GM23338 (cell line): ENCODE data around the gene LRP1B.

Source experiments
- CREB1 ChIP-seq: fragments of 250-450 bp; sonication (Bioruptor Pico); IDR thresholded peaks from 2 replicates; pipeline ENCODE4 v1.5.0; 2020; ENCODE audit warnings: low read depth, mild to moderate bottlenecking, moderate library complexity
- ETS1 ChIP-seq: IDR thresholded peaks from 2 replicates; pipeline ENCODE4 v1.6.1; 2016; ENCODE audit warnings: antibody characterized with exemption
- EZH2 ChIP-seq: fragments of 200-600 bp; sonication (generic); IDR thresholded peaks from one replicate; pipeline ENCODE4 v1.8.0; 2017; ENCODE audit warnings: antibody characterized with exemption, mild to moderate bottlenecking, low read depth; ENCODE audit not compliant: unreplicated experiment
- EZH2phosphoT487 ChIP-seq: fragments of 200-600 bp; sonication (generic); IDR thresholded peaks from one replicate; pipeline ENCODE4 v1.8.1; 2018; ENCODE audit warnings: antibody characterized with exemption; ENCODE audit not compliant: unreplicated experiment
- JUNB ChIP-seq: IDR thresholded peaks from one replicate; pipeline ENCODE4 v1.6.1; 2016; ENCODE audit warnings: antibody characterized with exemption; ENCODE audit not compliant: unreplicated experiment
- POLR2AphosphoS5 ChIP-seq: IDR thresholded peaks from 2 replicates; pipeline ENCODE4 v1.6.1; 2016; ENCODE audit warnings: antibody characterized with exemption, low read depth
- TF ChIP-seq, protein P1 (sequence below), 2 experiments: fragments of 200-600 bp in 1 of 2; sonication (generic) in 1 of 2; conservative IDR thresholded peaks; 2 replicates each; pipeline versions ENCODE4 v1.5.1 to v1.6.1; 2016 to 2017; ENCODE audit warnings: antibody characterized with exemption in 2 of 2, low read depth in 2 of 2, mild to moderate bottlenecking in 2 of 2, moderate library complexity in 1 of 2
- TF ChIP-seq, protein P2 (sequence below): IDR thresholded peaks from one replicate; pipeline ENCODE4 v1.6.1; 2018; ENCODE audit warnings: antibody characterized with exemption; ENCODE audit not compliant: unreplicated experiment

DNA sequence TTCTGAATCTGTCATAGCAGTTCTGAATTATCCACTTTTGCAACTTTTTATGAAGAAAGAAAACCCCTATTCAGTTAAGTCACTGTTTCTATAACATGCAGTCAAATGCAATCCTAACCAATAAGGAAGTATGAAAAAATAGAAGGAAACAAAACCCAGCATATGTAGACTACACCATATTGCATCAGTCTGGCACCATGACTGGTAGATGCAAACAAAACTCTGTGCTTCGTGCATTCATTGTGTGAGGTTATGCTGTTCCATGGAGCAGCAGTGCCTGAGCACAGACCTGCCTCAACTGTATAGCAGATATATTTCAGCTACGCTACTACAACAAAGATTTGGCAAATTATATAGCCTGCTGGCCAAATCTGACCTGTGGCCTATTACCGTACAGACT, 325.5 kb downstream of the LRP1B start:
- TF ChIP-seq, protein P1, sequence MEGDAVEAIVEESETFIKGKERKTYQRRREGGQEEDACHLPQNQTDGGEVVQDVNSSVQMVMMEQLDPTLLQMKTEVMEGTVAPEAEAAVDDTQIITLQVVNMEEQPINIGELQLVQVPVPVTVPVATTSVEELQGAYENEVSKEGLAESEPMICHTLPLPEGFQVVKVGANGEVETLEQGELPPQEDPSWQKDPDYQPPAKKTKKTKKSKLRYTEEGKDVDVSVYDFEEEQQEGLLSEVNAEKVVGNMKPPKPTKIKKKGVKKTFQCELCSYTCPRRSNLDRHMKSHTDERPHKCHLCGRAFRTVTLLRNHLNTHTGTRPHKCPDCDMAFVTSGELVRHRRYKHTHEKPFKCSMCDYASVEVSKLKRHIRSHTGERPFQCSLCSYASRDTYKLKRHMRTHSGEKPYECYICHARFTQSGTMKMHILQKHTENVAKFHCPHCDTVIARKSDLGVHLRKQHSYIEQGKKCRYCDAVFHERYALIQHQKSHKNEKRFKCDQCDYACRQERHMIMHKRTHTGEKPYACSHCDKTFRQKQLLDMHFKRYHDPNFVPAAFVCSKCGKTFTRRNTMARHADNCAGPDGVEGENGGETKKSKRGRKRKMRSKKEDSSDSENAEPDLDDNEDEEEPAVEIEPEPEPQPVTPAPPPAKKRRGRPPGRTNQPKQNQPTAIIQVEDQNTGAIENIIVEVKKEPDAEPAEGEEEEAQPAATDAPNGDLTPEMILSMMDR (conservative IDR thresholded peaks at IDR 0.05; ENCODE audit: low read depth in 2 of 2): no peak
- TF ChIP-seq, protein P2, sequence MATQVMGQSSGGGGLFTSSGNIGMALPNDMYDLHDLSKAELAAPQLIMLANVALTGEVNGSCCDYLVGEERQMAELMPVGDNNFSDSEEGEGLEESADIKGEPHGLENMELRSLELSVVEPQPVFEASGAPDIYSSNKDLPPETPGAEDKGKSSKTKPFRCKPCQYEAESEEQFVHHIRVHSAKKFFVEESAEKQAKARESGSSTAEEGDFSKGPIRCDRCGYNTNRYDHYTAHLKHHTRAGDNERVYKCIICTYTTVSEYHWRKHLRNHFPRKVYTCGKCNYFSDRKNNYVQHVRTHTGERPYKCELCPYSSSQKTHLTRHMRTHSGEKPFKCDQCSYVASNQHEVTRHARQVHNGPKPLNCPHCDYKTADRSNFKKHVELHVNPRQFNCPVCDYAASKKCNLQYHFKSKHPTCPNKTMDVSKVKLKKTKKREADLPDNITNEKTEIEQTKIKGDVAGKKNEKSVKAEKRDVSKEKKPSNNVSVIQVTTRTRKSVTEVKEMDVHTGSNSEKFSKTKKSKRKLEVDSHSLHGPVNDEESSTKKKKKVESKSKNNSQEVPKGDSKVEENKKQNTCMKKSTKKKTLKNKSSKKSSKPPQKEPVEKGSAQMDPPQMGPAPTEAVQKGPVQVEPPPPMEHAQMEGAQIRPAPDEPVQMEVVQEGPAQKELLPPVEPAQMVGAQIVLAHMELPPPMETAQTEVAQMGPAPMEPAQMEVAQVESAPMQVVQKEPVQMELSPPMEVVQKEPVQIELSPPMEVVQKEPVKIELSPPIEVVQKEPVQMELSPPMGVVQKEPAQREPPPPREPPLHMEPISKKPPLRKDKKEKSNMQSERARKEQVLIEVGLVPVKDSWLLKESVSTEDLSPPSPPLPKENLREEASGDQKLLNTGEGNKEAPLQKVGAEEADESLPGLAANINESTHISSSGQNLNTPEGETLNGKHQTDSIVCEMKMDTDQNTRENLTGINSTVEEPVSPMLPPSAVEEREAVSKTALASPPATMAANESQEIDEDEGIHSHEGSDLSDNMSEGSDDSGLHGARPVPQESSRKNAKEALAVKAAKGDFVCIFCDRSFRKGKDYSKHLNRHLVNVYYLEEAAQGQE: no peak
- TF ChIP-seq ETS1: no peak
- TF ChIP-seq EZH2phosphoT487: no peak
- no peak for TF ChIP-seq POLR2AphosphoS5
- TF ChIP-seq EZH2: no peak
- no peak for TF ChIP-seq CREB1 (CRISPR knock-in tag)
- no peak for TF ChIP-seq JUNB
